CD1c-positive myeloid dendritic cell (primary cell): ENCODE data around the gene IPCEF1.

Experiments
- DNase-seq: peaks from one replicate; pipeline ENCODE4 v3.0.0-alpha.2; 2016; ENCODE audit errors: extremely low spot score

The IPCEF1 gene

GRCh38 chr6:154164397-154164796, 192.2 kb downstream of the IPCEF1 start:
- no peak for DNase-seq

- peak; percentile 69 for DNase-seq
These were observed 194.9 kb downstream of the IPCEF1 start for GRCh38 chr6:154161689-154162088.

GRCh38 chr6:154159126-154159525, 197.5 kb downstream of the IPCEF1 start:
- no peak for DNase-seq

GRCh38 chr6:154157706-154158105, 198.9 kb downstream of the IPCEF1 start:
- DNase-seq = peak; percentile 24

GRCh38 chr6:154157082-154157481, 199.5 kb downstream of the IPCEF1 start:
- DNase-seq = peak; percentile 8

GRCh38 chr6:154156135-154156896, 200.3 kb downstream of the IPCEF1 start:
- peak; percentile 58 for DNase-seq

- DNase-seq = peak; percentile 86
These were observed 202.1 kb downstream of the IPCEF1 start for GRCh38 chr6:154154389-154154967.

- DNase-seq = no peak
These were observed 212.8 kb downstream of the IPCEF1 start for GRCh38 chr6:154143753-154144152.

GRCh38 chr6:154140743-154141142, 215.9 kb downstream of the IPCEF1 start:
- no peak for DNase-seq

- DNase-seq = peak; percentile 74
These were observed 216.7 kb downstream of the IPCEF1 start for GRCh38 chr6:154139892-154140291.

- DNase-seq = peak; percentile 45
These were observed 217.8 kb downstream of the IPCEF1 start for GRCh38 chr6:154138793-154139192.

GRCh38 chr6:154134471-154135147, 222.0 kb downstream of the IPCEF1 start:
- DNase-seq = no peak

GRCh38 chr6:154127657-154128056, 228.9 kb downstream of the IPCEF1 start:
- DNase-seq = no peak

- peak; percentile 5 for DNase-seq
These were observed 231.2 kb downstream of the IPCEF1 start for GRCh38 chr6:154125421-154125820.

GRCh38 chr6:154123155-154123956, 233.2 kb downstream of the IPCEF1 start:
- DNase-seq = peak; percentile 82

- DNase-seq = no peak
These were observed 234.2 kb downstream of the IPCEF1 start for GRCh38 chr6:154122195-154122925.

- DNase-seq = no peak
These were observed 239.1 kb downstream of the IPCEF1 start for GRCh38 chr6:154117485-154117884.

- no peak for DNase-seq
These were observed 243.2 kb downstream of the IPCEF1 start for GRCh38 chr6:154113392-154113791.

GRCh38 chr6:154112181-154112809, 244.3 kb downstream of the IPCEF1 start:
- DNase-seq = no peak

- DNase-seq = no peak
These were observed 245.6 kb downstream of the IPCEF1 start for GRCh38 chr6:154111025-154111424.

- DNase-seq = no peak
These were observed 250.4 kb downstream of the IPCEF1 start for GRCh38 chr6:154106251-154106650.
